HepG2 (cell line): Measurements from ENCODE around the gene EFNA4. TPM values are rescaled to one million over a fixed set of nuclear protein-coding genes. Genes with fewer than 3 reads are reported as not detected.

Experiments
- ATAC-seq: fragments of 200-7000 bp; cut with Tn5 transposase; 3 replicates; pipeline ENCODE4 v1.9.1; 2020; ENCODE audit warnings: mild to moderate bottlenecking, moderate library complexity
- BruUV-seq: library from RNA; stranded (reverse); fragments of 400-500 nt; replicated peaks from 2 replicates; lab custom pipeline; 2021; lab: Mats Ljungman, UMichigan
- CTCF ChIA-PET: fragments of 300-600 bp; formaldehyde crosslinking; extraction: SDS; loops from one replicate; lab custom pipeline; 2021; ENCODE audit warnings: low total read pairs, inconsistent platforms, low intra/inter-chr PET ratio; lab: Yijun Ruan, JAX
- POLR2A ChIA-PET: fragments of 350-600 bp; sonication (Branson Sonifier 250); formaldehyde crosslinking; loops from one replicate; lab custom pipeline; 2020; ENCODE audit warnings: antibody characterized with exemption, inconsistent platforms; lab: Yijun Ruan, JAX
- DNase-seq: peaks from one replicate; pipeline ENCODE4 v3.0.0-alpha.2; 2015; ENCODE audit warnings: low spot score
- FAIRE-seq: peaks from 3 replicates; lab custom pipeline; 2011; peaks lifted over from hg19 to GRCh38; lab: Jason Lieb, UNC
- H2AFZ ChIP-seq: one replicate; pipeline ENCODE4 v1.6.1; 2011; ENCODE audit warnings: low read length, inconsistent platforms
- H3K27ac ChIP-seq: fragments of 300-600 bp; 3 replicates; pipeline ENCODE4 v1.8.0; 2011; ENCODE audit warnings: mixed run types, mild to moderate bottlenecking, mixed read lengths, low read length, inconsistent platforms; ENCODE audit not compliant: insufficient read depth; ENCODE audit errors: extremely low read length
- H3K27me3 ChIP-seq, 2 experiments: fragments of 200-600 bp in 1 of 2; 2 replicates in 1 of 2; 3 replicates in 1 of 2; pipeline versions ENCODE4 v1.6.0 to v1.8.0; 2011; ENCODE audit warnings: low read length in 2 of 2, mild to moderate bottlenecking in 2 of 2, moderate library complexity in 2 of 2, inconsistent platforms in 1 of 2; ENCODE audit not compliant: insufficient read depth in 2 of 2, control insufficient read depth in 1 of 2
- H3K36me3 ChIP-seq, 2 experiments: fragments of 200-600 bp in 1 of 2; replicated peaks in 1 of 2; 2 replicates in 1 of 2; 3 replicates in 1 of 2; pipeline versions ENCODE4 v1.5.1 to v1.8.0; 2011; ENCODE audit warnings: low read length in 2 of 2, inconsistent platforms in 1 of 2; ENCODE audit not compliant: insufficient read depth in 2 of 2, control insufficient read depth in 1 of 2
- H3K4me1 ChIP-seq: 2 replicates; pipeline ENCODE4 v1.5.1; 2012; ENCODE audit warnings: low read length, inconsistent platforms; ENCODE audit not compliant: insufficient read depth
- H3K4me2 ChIP-seq: 2 replicates; pipeline ENCODE4 v1.6.0; 2011; ENCODE audit warnings: low read depth, low read length, inconsistent platforms
- H3K4me3 ChIP-seq, 3 experiments: fragments of 200-600 bp in 1 of 3; sonication (generic), shearing (Covaris generic) in 1 of 3; replicated peaks in 1 of 3; 2 replicates each; pipeline ENCODE4 v1.5.1; 2011 to 2016; ENCODE audit warnings: low read length in 3 of 3, inconsistent platforms in 2 of 3, low read depth in 2 of 3, mild to moderate bottlenecking in 2 of 3, control low read depth in 1 of 3, mixed read lengths in 1 of 3; ENCODE audit not compliant: insufficient read depth in 1 of 3
- H3K79me2 ChIP-seq: one replicate; pipeline ENCODE4 v1.6.1; 2011; ENCODE audit warnings: low read length, inconsistent platforms; ENCODE audit not compliant: insufficient read depth
- H3K9ac ChIP-seq: 2 replicates; pipeline ENCODE4 v1.6.0; 2011; ENCODE audit warnings: mild to moderate bottlenecking, low read depth, low read length, inconsistent platforms; ENCODE audit not compliant: insufficient read depth
- H3K9me3 ChIP-seq: 2 replicates; pipeline ENCODE4 v1.5.1; 2012; ENCODE audit warnings: mild to moderate bottlenecking, low read length
- H4K20me1 ChIP-seq: 2 replicates; pipeline ENCODE4 v1.6.0; 2011; ENCODE audit warnings: inconsistent platforms, mild to moderate bottlenecking, low read length, moderate library complexity; ENCODE audit not compliant: insufficient read depth
- E2F1 ChIP-seq: sonication (generic); formaldehyde crosslinking; IDR thresholded peaks from 2 replicates; pipeline ENCODE4 v1.5.0; 2020; ENCODE audit warnings: missing genetic modification reagents
- KDM4B ChIP-seq: sonication (generic); formaldehyde crosslinking; IDR thresholded peaks from 2 replicates; pipeline ENCODE4 v1.4.0; 2020; ENCODE audit warnings: missing genetic modification reagents
- MBD4 ChIP-seq: IDR thresholded peaks from 2 replicates; pipeline ENCODE4 v1.6.1; 2012; ENCODE audit warnings: low read length, inconsistent platforms, borderline replicate concordance
- NCOA2 ChIP-seq: sonication (generic); formaldehyde crosslinking; IDR thresholded peaks from 2 replicates; pipeline ENCODE4 v1.8.0; 2022; ENCODE audit warnings: inconsistent platforms
- PAWR ChIP-seq: sonication (generic); formaldehyde crosslinking; IDR thresholded peaks from 2 replicates; pipeline ENCODE4 v1.4.0; 2020; ENCODE audit warnings: missing genetic modification reagents, mild to moderate bottlenecking, borderline replicate concordance
- YEATS2 ChIP-seq: sonication (generic); formaldehyde crosslinking; IDR thresholded peaks from 2 replicates; pipeline ENCODE4 v1.4.0; 2020; ENCODE audit warnings: missing genetic modification reagents, borderline replicate concordance
- ZNF574 ChIP-seq: sonication (generic); formaldehyde crosslinking; IDR thresholded peaks from 2 replicates; pipeline ENCODE4 v1.4.0; 2020; ENCODE audit warnings: missing genetic modification reagents
- ZNF720 ChIP-seq: sonication (generic); formaldehyde crosslinking; IDR thresholded peaks from 2 replicates; pipeline ENCODE4 v1.4.0; 2020; ENCODE audit warnings: missing genetic modification reagents
- WGBS: methylation state at CpG from one replicate; pipeline ENCODE4 v1.1.6; 2017; ENCODE audit warnings: low lambda C conversion rate; 5-methylcytosine and 5-hydroxymethylcytosine counted together
- in situ Hi-C: cut with HindIII; loops from 2 replicates; pipeline ENCODE4 v1.10.0; 2017; ENCODE audit warnings: low pct_unique_long_range_greater_than_20kb; ENCODE audit not compliant: extremely low pct_ligation_motif_present
- intact Hi-C: fragments of 100-400 bp; cut with micrococcal nuclease; formaldehyde crosslinking; loops from one replicate; pipeline ENCODE4 v1.10.0; 2022; ENCODE audit not compliant: unreplicated experiment
- polyA plus RNA-seq, 8 experiments: library from polyadenylated mRNA; depleted of rRNA in 3 of 8; stranded (reverse) in 7 of 8; unstranded in 1 of 8; fragments of >200 nt; fragmentation: Illumina TruSeq in 4 of 8; extraction: Trizol in 4 of 8; gene quantifications; 2 replicates each; pipeline versions ENCODE4 v1.2.1 to v1.2.3, GENCODE V29; 2011 to 2016; ENCODE audit warnings: low read depth in 4 of 8, missing spikeins in 1 of 8, mixed read lengths in 1 of 8; ENCODE audit not compliant: insufficient read depth in 1 of 8
- total RNA-seq, 5 experiments: library from RNA; depleted of rRNA; stranded (reverse); fragments of >200 nt; fragmentation: Illumina TruSeq; extraction: Trizol; gene quantifications; 2 replicates each; pipeline ENCODE4 v1.2.3, GENCODE V29; 2016; ENCODE audit warnings: low read depth in 1 of 5

EFNA4 gene
- total and polyA plus RNA-seq, 2 of the 13 experiments (the other 11 are each of a cell fraction or from before 2014, with no cell fraction given) = 12.0 to 17.2 TPM

- peaks cover 52% of the 10 kb centered on the region for H3K4me1 ChIP-seq
- no peaks in the 10 kb centered on the region for H3K27me3 ChIP-seq
- no peaks in the 10 kb centered on the region for H3K79me2 ChIP-seq
- in situ Hi-C loops = no loop called here
- DNase-seq (no peak), FAIRE-seq (no peak), ATAC-seq (no peak)
- CTCF ChIA-PET = interaction anchor here (0.8 kb wide), 1 partner anchor 24 kb away, joined by 3 read pairs; no protein-coding TSS in a partner anchor
- H3K36me3 ChIP-seq = peaks cover 6 to 9% of the 10 kb centered on the region in 2 experiments; a peak in 2 of 5 replicates
- WGBS = 92% methylated on average over 11 of the region's 11 CpGs
- no TSS peak for BruUV-seq
- intact Hi-C loops = no loop called here
- H4K20me1 ChIP-seq = no peaks in the 10 kb centered on the region
- H2AFZ ChIP-seq = no peak overlapping the region
- H3K9me3 ChIP-seq = no peaks in the 10 kb centered on the region
- no peak for TF ChIP-seq ZNF574
- TF ChIP-seq ZNF720 = no peak
- TF ChIP-seq E2F1 (CRISPR knock-in tag) = no peak
- no peak for TF ChIP-seq KDM4B
- TF ChIP-seq YEATS2 (CRISPR knock-in tag) = no peak
- TF ChIP-seq MBD4 = no peak
- TF ChIP-seq PAWR (CRISPR knock-in tag) = no peak
- no peak for TF ChIP-seq NCOA2 (CRISPR knock-in tag)
- no peak overlapping the region for H3K4me3 ChIP-seq
- POLR2A ChIA-PET = interaction anchor here (1.1 to 1.2 kb wide), 2 partner anchors 19 to 25 kb away, joined by 4 to 5 read pairs; no protein-coding TSS in a partner anchor
- no peak overlapping the region for H3K9ac ChIP-seq
- H3K4me2 ChIP-seq = no peak overlapping the region
- H3K27ac ChIP-seq = no peak overlapping the region
Measured at GRCh38 chr1:155019377-155020245, 43.9 kb upstream of the EFNA4 start.
